Right atrium auricular region (tissue), 2 donors: ENCODE results near the gene ANTXR2. TPM values are rescaled to one million over a fixed set of nuclear protein-coding genes. Genes with fewer than 3 reads are reported as not detected.
A peak's percentile ranks its signal among the peaks of the same experiment; 100 is the strongest.
"Not testable (repeated sequence)": the region's sequence is repeated elsewhere in the genome, so short reads cannot be mapped to it uniquely, and the experiment has no call there.

ENCODE experiments used
- DNase-seq: peaks from one replicate; pipeline ENCODE4 v3.0.0-alpha.2; 2019; ENCODE audit warnings: low spot score
- H3K27ac ChIP-seq, 2 donors: fragments of 200-600 bp; sonication (generic); 1 replicate in 1 of 2; 2 replicates in 1 of 2; pipeline ENCODE4 v1.5.1; 2016 to 2019
- H3K27me3 ChIP-seq, 2 donors: fragments of 200-600 bp; sonication (generic); one replicate each; pipeline versions ENCODE4 v1.5.1 to v1.6.0; 2017 to 2019
- H3K36me3 ChIP-seq: fragments of 200-600 bp; sonication (generic); one replicate; pipeline ENCODE4 v1.5.1; 2016
- H3K4me1 ChIP-seq, 2 donors: fragments of 200-600 bp; sonication (generic); one replicate each; pipeline versions ENCODE4 v1.5.1 to v1.6.0; 2017 to 2019
- H3K4me3 ChIP-seq, 2 donors: fragments of 200-600 bp; sonication (generic); 1 replicate in 1 of 2; 2 replicates in 1 of 2; pipeline ENCODE4 v1.5.1; 2017 to 2019; ENCODE audit warnings: mild to moderate bottlenecking in 1 of 2, moderate library complexity in 1 of 2
- H3K9me3 ChIP-seq, 2 donors: fragments of 200-600 bp; sonication (generic); one replicate each; pipeline ENCODE4 v1.5.1; 2019
- CTCF ChIP-seq, 2 donors: fragments of 200-600 bp; sonication (generic); IDR thresholded peaks; one replicate each; pipeline ENCODE4 v1.5.1; 2019; ENCODE audit warnings: antibody characterized with exemption in 2 of 2
- total RNA-seq, 2 donors: library from RNA; depleted of rRNA; stranded (reverse); fragments of >200 nt; gene quantifications; one replicate each; pipeline ENCODE4 v1.1.0, GENCODE V29; 2016

ANTXR2 gene
- 10 to 100 TPM; 24.5 to 32.8 TPM for total RNA-seq

- peak; percentile 92 for DNase-seq
- peaks cover 0 to 34% of the 10 kb centered on the region in 2 donors for H3K4me1 ChIP-seq
- H3K9me3 ChIP-seq, result no peaks in the 10 kb centered on the region
- peak within 1 kb of the TSS; percentile 92 to 96 for H3K27ac ChIP-seq
- no peaks in the 10 kb centered on the region for H3K27me3 ChIP-seq
- peak in 1 of 2 donors; percentile 53 for TF ChIP-seq CTCF (IDR thresholded peaks at IDR 0.05)
- peaks cover 12% of the 10 kb centered on the region for H3K36me3 ChIP-seq
- peak within 1 kb of the TSS; percentile 91 to 95 for H3K4me3 ChIP-seq
These were observed at the start of gene ANTXR2 for GRCh38 chr4:80072744-80073472. ANTXR2 (minus strand) TSS chr4:80073229; CDS start chr4:80072560, 669 bp downstream.

GRCh38 chr4:80121815-80122214, 48.8 kb upstream of the ANTXR2 start:
- not testable (repeated sequence) for H3K27ac ChIP-seq, H3K27me3 ChIP-seq, H3K9me3 ChIP-seq, DNase-seq, H3K36me3 ChIP-seq, H3K4me1 ChIP-seq, H3K4me3 ChIP-seq

- H3K27me3 ChIP-seq, H3K36me3 ChIP-seq, H3K4me3 ChIP-seq, H3K27ac ChIP-seq, DNase-seq, H3K9me3 ChIP-seq, H3K4me1 ChIP-seq: not testable (repeated sequence)
These were observed 46.6 kb upstream of the ANTXR2 start for GRCh38 chr4:80119620-80120019.

- Histone ChIP-seq H3K36me3 (no peaks in the 10 kb centered on the region), H3K9me3 (peaks cover 0 to 7% of the 10 kb centered on the region in 2 donors), H3K27ac (no peak overlapping the region), H3K27me3 (no peaks in the 10 kb centered on the region), H3K4me3 (no peak overlapping the region), H3K4me1 (no peaks in the 10 kb centered on the region)
- no peak for DNase-seq
- no peak for TF ChIP-seq CTCF (IDR thresholded peaks at IDR 0.05)
These were observed 43.5 kb upstream of the ANTXR2 start for GRCh38 chr4:80116516-80116915.

- no peak for TF ChIP-seq CTCF (IDR thresholded peaks at IDR 0.05)
- H3K4me1 ChIP-seq, result no peaks in the 10 kb centered on the region
- no peak for DNase-seq
These were observed 42.5 kb upstream of the ANTXR2 start for GRCh38 chr4:80115368-80116181.

GRCh38 chr4:80114732-80115265, 41.8 kb upstream of the ANTXR2 start:
- Histone ChIP-seq H3K27ac (no peak overlapping the region), H3K27me3 (no peaks in the 10 kb centered on the region), H3K4me1 (no peaks in the 10 kb centered on the region), H3K9me3 (peaks cover 0 to 7% of the 10 kb centered on the region in 2 donors), H3K4me3 (no peak overlapping the region), H3K36me3 (no peaks in the 10 kb centered on the region)
- no peak for TF ChIP-seq CTCF (IDR thresholded peaks at IDR 0.05)
- no peak for DNase-seq

More at GRCh38 chr4:80115368-80116181, 42.5 kb upstream of the ANTXR2 start:
- Histone ChIP-seq H3K27ac (no peak overlapping the region), H3K9me3 (peaks cover 0 to 7% of the 10 kb centered on the region in 2 donors), H3K4me3 (no peak overlapping the region), H3K27me3 (no peaks in the 10 kb centered on the region), H3K36me3 (no peaks in the 10 kb centered on the region)
